Fibroblast of villous mesenchyme (primary cell): ENCODE data around the gene CDKN1A. TPM values are rescaled to one million over a fixed set of nuclear protein-coding genes. Genes with fewer than 3 reads are reported as not detected.
A peak's percentile ranks its signal among the peaks of the same experiment; 100 is the strongest.

Source experiments
- DNase-seq: peaks from one replicate; pipeline ENCODE4 v3.0.0-alpha.2; 2010; ENCODE audit warnings: low read depth
- H3K4me3 ChIP-seq: 2 replicates; pipeline ENCODE4 v1.5.1; 2011; ENCODE audit warnings: low read depth, mild to moderate bottlenecking, low read length
- total RNA-seq: library from RNA; depleted of rRNA; stranded (reverse); fragments of >200 nt; gene quantifications from 2 replicates; pipeline ENCODE4 v1.2.3, GENCODE V29; 2012
- TF ChIP-seq, protein P1 (sequence below): IDR thresholded peaks from 2 replicates; pipeline ENCODE4 v1.5.1; 2012; ENCODE audit warnings: low read depth, mild to moderate bottlenecking, low read length; ENCODE audit not compliant: insufficient read depth

CDKN1A gene
- total RNA-seq, 1 donor: 522 TPM

DNA sequence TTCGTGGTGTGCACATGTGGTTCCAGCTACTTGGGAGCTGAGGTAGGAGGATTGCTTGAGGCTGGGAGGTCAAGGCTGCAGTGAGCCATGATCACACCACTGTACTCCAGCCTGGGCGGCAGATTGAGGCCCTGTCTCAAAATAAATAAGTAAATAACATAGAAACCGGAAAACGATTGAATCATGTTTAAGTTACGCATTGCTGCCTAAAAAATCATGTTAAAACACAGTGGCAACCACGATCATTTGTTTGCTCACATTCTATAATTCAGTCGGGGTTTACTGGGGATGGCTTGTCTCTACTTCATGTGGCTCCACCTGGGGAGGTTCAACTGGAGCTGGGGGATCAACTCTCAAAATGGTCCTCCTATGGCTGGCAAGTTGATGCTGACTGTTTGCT is 8.2 kb upstream of the CDKN1A start:
- H3K4me3 ChIP-seq: no peak overlapping the region
- DNase-seq: no peak
- TF ChIP-seq, protein P1, sequence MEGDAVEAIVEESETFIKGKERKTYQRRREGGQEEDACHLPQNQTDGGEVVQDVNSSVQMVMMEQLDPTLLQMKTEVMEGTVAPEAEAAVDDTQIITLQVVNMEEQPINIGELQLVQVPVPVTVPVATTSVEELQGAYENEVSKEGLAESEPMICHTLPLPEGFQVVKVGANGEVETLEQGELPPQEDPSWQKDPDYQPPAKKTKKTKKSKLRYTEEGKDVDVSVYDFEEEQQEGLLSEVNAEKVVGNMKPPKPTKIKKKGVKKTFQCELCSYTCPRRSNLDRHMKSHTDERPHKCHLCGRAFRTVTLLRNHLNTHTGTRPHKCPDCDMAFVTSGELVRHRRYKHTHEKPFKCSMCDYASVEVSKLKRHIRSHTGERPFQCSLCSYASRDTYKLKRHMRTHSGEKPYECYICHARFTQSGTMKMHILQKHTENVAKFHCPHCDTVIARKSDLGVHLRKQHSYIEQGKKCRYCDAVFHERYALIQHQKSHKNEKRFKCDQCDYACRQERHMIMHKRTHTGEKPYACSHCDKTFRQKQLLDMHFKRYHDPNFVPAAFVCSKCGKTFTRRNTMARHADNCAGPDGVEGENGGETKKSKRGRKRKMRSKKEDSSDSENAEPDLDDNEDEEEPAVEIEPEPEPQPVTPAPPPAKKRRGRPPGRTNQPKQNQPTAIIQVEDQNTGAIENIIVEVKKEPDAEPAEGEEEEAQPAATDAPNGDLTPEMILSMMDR: no peak

DNA sequence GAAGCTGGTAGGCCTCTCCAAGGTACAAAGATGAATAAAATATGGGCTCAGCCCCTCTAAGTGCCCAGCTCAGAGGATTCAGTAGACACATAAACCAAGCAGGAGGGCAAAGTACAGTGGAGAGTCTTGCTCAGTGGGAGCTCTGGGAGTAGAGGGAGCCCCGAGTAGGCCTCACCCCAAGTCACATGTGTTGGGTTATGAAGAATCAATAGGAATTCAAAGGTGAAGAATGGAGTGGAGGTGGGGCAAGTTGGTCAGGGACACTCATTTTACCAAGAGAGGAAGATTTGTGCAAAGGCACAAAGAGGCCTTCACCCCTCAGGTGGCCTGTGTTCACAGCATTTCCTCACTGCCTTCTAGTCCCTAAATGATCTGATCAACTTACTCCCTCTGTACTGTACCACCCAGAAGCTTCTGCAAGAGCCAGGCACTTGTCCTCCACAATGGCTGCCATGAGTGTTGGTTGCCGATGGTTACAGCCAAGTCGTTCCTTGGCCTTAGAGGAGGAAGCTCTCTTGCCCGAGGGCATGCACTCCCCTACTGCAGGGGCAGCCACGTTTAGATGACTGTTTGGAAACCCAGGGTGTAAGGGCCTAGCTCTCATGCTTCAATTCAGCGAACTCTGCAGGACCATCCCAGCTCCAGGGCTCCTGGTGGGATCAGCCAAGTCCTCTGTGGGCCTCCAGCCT is 6.7 kb upstream of the CDKN1A start:
- no peak for DNase-seq
- H3K4me3 ChIP-seq: no peak overlapping the region
- TF ChIP-seq, protein P1: no peak

DNA sequence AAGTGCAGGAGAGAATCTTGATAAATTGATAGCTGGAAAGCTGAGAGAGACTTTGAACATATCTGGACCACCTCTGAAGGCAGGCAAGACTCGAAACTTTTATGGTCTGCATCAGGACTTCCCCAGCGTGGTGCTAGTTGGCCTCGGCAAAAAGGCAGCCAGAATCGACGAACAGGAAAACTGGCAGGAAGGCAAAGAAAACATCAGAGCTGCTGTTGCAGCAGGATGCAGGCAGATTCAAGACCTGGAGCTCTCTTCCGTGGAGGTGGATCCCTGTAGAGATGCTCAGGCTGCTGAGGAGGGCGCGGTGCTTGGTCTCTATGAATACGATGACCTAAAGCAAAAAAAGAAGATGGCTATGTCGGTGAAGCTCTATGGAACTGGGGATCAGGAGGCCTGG is 4.6 kb upstream of the CDKN1A start:
- TF ChIP-seq, protein P1: no peak
- DNase-seq: no peak
- H3K4me3 ChIP-seq: no peak overlapping the region

DNA sequence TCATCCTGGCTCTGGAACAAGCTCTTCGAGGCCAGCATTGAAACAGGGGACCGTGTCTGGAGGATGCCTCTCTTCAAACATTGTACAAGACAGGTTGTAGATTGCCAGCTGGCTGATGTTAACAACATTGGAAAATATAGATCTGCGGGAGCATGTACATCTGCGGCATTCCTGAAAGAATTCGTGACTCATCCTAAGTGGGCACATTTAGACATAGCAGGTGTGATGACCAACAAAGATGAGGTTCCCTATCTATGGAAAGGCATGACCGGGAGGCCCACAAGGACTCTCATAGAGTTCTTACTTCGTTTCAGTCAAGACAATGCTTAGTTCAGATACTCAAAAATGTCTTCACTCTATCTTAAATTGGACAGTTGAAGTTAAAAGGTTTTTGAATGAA is 3.6 kb upstream of the CDKN1A start:
- no peak for DNase-seq
- H3K4me3 ChIP-seq: no peak overlapping the region
- TF ChIP-seq, protein P1: no peak

DNA sequence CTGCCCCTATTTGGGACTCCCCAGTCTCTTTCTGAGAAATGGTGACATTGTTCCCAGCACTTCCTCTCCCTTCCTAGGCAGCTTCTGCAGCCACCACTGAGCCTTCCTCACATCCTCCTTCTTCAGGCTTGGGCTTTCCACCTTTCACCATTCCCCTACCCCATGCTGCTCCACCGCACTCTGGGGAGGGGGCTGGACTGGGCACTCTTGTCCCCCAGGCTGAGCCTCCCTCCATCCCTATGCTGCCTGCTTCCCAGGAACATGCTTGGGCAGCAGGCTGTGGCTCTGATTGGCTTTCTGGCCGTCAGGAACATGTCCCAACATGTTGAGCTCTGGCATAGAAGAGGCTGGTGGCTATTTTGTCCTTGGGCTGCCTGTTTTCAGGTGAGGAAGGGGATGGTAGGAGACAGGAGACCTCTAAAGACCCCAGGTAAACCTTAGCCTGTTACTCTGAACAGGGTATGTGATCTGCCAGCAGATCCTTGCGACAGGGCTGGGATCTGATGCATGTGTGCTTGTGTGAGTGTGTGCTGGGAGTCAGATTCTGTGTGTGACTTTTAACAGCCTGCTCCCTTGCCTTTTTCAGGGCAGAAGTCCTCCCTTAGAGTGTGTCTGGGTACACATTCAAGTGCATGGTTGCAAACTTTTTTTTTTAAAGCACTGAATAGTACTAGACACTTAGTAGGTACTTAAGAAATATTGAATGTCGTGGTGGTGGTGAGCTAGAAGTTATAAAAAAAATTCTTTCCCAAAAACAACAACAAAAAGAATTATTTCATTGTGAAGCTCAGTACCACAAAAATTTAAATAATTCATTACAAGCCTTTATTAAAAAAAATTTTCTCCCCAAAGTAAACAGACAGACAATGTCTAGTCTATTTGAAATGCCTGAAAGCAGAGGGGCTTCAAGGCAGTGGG is 2.1 kb upstream of the CDKN1A start:
- TF ChIP-seq, protein P1: no peak
- no peak overlapping the region for H3K4me3 ChIP-seq
- peak; percentile 59 for DNase-seq

DNA sequence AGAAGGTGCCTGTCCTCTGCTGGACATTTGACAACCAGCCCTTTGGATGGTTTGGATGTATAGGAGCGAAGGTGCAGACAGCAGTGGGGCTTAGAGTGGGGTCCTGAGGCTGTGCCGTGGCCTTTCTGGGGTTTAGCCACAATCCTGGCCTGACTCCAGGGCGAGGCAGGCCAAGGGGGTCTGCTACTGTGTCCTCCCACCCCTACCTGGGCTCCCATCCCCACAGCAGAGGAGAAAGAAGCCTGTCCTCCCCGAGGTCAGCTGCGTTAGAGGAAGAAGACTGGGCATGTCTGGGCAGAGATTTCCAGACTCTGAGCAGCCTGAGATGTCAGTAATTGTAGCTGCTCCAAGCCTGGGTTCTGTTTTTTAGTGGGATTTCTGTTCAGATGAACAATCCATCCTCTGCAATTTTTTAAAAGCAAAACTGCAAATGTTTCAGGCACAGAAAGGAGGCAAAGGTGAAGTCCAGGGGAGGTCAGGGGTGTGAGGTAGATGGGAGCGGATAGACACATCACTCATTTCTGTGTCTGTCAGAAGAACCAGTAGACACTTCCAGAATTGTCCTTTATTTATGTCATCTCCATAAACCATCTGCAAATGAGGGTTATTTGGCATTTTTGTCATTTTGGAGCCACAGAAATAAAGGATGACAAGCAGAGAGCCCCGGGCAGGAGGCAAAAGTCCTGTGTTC is 1.3 kb upstream of the CDKN1A start:
- TF ChIP-seq, protein P1: no peak
- peak; percentile 33 for DNase-seq
- H3K4me3 ChIP-seq: peak overlapping the region; percentile 14
